IPS-20b (cell line): ENCODE data around the gene TMEM128.
"Not testable (repeated sequence)": the region's sequence is repeated elsewhere in the genome, so short reads cannot be mapped to it uniquely, and the experiment has no call there.

ENCODE experiments used
- H3K27ac ChIP-seq: one replicate; pipeline ENCODE4 v1.5.1; 2013; ENCODE audit warnings: low read length
- H3K27me3 ChIP-seq: 2 replicates; pipeline ENCODE4 v1.6.1; 2013; ENCODE audit warnings: mild to moderate bottlenecking, low read length, inconsistent platforms; ENCODE audit not compliant: insufficient read depth
- H3K36me3 ChIP-seq: 2 replicates; pipeline ENCODE4 v1.6.1; 2013; ENCODE audit warnings: low read depth, mild to moderate bottlenecking, inconsistent platforms, low read length, moderate library complexity; ENCODE audit not compliant: insufficient read depth
- H3K4me1 ChIP-seq: 2 replicates; pipeline ENCODE4 v1.6.1; 2013; ENCODE audit warnings: mild to moderate bottlenecking, control low read depth, inconsistent platforms, low read length, moderate library complexity; ENCODE audit not compliant: insufficient read depth
- H3K4me3 ChIP-seq: 2 replicates; pipeline ENCODE4 v1.5.1; 2013; ENCODE audit warnings: mild to moderate bottlenecking, low read length, inconsistent platforms
- H3K9ac ChIP-seq: 2 replicates; pipeline ENCODE4 v1.6.1; 2013; ENCODE audit warnings: low read depth, mild to moderate bottlenecking, inconsistent platforms, low read length, moderate library complexity
- H3K9me3 ChIP-seq: 2 replicates; pipeline ENCODE4 v1.6.1; 2013; ENCODE audit warnings: mild to moderate bottlenecking, low read depth, low read length, inconsistent platforms; ENCODE audit not compliant: insufficient read depth

Gene TMEM128

DNA sequence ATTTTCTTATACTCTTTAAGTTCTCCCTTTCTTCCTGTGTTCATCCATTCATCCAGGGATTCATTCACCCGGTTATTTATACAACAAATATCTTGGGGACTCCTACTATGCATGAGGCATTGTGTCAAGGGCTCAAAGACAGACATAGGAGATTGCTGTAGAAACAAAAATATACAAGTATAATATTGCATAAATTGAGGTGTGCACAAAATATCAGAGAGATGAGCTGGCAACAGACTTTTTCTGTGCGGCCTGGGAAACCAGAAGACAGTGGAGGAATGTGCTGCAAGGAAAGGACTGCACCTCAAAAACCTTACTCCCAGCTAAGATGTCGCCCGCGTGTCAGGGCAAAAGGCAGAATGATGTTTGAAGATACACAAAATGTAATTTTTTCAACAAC lies 30.9 kb downstream of the TMEM128 start:
- no peaks in the 10 kb centered on the region for H3K9me3 ChIP-seq
- peaks cover 4% of the 10 kb centered on the region; the same call in 1 of the 2 replicates for H3K4me1 ChIP-seq
- no peaks in the 10 kb centered on the region for H3K36me3 ChIP-seq
- no peak overlapping the region for H3K4me3 ChIP-seq
- peaks cover 8% of the 10 kb centered on the region for H3K27me3 ChIP-seq
- H3K9ac ChIP-seq = no peak overlapping the region
- H3K27ac ChIP-seq = no peak overlapping the region

DNA sequence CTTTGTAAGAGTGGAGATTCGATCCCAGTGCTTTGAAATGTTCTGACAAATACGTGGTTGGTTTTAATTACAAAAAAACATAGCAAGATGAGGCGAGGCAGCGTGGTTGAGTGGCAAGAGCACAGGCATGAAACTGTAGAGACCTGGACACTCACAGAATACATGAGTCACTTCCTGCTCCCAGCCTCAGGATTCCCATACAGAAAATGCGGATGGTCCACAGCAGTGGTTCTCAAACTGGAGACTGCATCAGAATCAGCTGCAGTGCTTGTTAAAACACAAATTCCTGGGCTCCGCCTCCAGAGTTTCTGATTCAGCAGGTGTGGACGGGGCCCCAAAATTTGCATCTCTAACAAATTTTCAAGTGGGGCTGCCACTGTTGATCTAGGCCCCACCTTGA lies 31.4 kb downstream of the TMEM128 start:
- no peaks in the 10 kb centered on the region for H3K36me3 ChIP-seq
- peaks cover 4% of the 10 kb centered on the region; the same call in 1 of the 2 replicates for H3K4me1 ChIP-seq
- no peaks in the 10 kb centered on the region for H3K9me3 ChIP-seq
- no peak overlapping the region for H3K4me3 ChIP-seq
- peaks cover 3% of the 10 kb centered on the region for H3K27me3 ChIP-seq
- no peak overlapping the region for H3K27ac ChIP-seq
- no peak overlapping the region for H3K9ac ChIP-seq

DNA sequence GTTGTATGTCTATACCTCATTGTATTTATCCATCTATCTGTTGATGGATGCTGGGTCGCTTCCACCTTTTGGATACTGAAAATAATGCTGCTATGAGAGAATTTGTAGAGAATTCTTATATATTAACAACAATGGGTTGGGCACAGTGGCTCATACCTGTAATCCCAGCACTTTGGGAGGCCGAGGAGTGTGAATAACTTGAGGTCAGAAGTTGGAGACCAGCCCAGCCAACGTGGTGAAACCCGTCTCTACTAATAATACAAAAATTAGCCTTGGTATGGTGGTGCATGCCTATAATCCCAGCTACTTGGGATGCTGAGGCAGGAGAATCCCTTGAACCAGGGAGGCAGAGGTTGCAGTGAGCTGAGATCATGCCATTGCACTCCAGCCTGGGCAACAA lies 34.3 kb downstream of the TMEM128 start:
- not testable (repeated sequence) for H3K4me3 ChIP-seq, H3K36me3 ChIP-seq, H3K9ac ChIP-seq, H3K4me1 ChIP-seq, H3K27me3 ChIP-seq, H3K9me3 ChIP-seq, H3K27ac ChIP-seq

DNA sequence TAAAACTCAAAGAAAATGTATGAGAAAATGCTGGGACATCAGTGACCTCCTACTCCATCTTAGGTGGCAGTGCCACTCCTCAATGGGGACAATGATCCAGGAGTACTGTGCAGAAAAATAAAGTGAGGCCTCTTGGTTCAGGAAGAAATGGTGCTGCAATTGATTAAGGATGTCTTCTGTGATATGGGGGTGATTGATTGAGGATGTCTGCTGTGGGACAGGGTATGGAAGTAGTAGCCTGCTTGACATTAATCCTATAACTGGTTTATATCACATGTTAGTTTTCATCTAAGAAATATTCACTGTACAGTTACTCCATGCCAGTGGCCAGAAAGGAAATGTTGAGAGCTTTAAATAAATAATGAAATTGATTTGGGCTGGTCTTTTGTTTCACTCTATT lies 41.8 kb downstream of the TMEM128 start:
- Histone ChIP-seq H3K4me3 (no peak overlapping the region), H3K36me3 (no peaks in the 10 kb centered on the region), H3K27me3 (no peaks in the 10 kb centered on the region), H3K27ac (no peak overlapping the region), H3K9me3 (no peaks in the 10 kb centered on the region), H3K9ac (no peak overlapping the region), H3K4me1 (peaks cover 8% of the 10 kb centered on the region)

DNA sequence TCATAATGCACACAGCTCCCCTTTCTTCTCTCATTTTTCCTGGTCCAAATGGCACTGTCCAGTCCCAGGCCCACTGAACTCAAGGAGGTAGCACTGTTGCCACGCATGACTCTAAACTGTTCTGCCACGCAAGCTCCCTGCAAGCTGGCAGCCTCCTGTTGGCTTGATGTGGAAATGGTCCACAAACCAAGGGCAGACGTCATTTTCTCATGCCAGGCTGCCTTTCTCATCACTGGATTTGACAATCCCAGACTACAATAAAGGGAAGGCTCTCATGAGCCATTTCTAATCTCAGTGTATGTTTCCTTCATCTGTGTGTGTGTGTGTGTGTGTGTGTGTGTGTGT lies 43.6 kb downstream of the TMEM128 start:
- H3K27me3 ChIP-seq = no peaks in the 10 kb centered on the region
- H3K36me3 ChIP-seq = no peaks in the 10 kb centered on the region
- H3K27ac ChIP-seq = no peak overlapping the region
- H3K9me3 ChIP-seq = no peaks in the 10 kb centered on the region
- no peak overlapping the region for H3K4me3 ChIP-seq
- peaks cover 8% of the 10 kb centered on the region for H3K4me1 ChIP-seq
- H3K9ac ChIP-seq = no peak overlapping the region

DNA sequence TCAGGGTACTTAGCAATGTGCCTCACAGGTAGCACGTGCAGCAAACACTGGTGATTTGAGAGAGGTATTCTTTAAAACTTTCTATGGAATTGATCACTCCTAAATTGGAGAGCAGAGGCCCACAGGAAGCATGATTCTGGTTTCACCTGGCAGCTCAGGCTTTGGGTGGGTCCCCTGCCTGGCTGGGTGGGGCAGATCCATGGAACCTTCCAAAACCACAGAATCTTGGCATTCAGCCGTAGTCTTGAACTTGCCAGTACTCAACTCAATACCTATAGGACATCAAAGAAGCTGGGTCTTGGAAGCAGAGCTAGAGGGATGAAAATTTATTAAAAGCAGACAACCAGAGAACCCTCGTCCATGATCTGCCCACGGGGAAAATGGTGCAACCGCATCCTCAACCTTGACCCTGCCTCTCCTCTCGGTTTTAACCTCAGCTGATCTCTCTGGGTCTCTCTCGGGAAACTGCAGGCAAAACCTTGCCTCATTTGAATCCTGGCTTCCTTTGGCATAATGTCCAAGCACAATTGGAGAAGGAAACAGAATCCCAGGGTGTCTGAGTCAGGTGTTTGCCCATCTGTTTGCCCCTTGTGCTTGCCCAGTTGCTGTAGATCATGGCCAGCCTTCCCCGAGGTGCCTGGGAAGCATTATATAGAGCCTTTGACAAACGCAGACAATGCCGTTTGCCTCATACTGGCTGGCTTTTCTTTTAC lies 44.2 kb downstream of the TMEM128 start:
- H3K9me3 ChIP-seq = no peaks in the 10 kb centered on the region
- no peak overlapping the region for H3K27ac ChIP-seq
- H3K4me1 ChIP-seq = peaks cover 8% of the 10 kb centered on the region
- H3K27me3 ChIP-seq = no peaks in the 10 kb centered on the region
- no peak overlapping the region for H3K4me3 ChIP-seq
- no peak overlapping the region for H3K9ac ChIP-seq
- no peaks in the 10 kb centered on the region for H3K36me3 ChIP-seq

DNA sequence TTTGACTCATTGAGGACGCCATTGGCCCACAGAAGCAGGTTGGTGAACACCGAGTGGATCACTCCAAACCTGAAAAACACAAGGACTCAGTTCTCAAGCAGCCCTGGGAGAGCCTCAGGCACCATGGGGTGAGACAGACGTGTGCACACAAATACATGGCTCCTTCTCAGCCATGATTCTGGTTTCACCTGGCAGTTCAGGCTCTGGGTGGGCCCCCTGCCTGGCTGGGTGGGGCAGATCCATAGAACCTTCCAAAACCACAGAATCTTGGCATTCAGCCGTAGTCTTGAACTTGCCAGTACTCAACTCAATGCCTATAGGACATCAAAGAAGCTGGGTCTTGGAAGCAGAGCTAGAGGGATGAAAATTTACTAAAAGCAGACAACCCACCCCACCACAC lies 45.5 kb downstream of the TMEM128 start:
- no peaks in the 10 kb centered on the region for H3K27me3 ChIP-seq
- H3K27ac ChIP-seq = no peak overlapping the region
- no peak overlapping the region for H3K9ac ChIP-seq
- no peaks in the 10 kb centered on the region for H3K9me3 ChIP-seq
- peaks cover 6% of the 10 kb centered on the region; the same call in 1 of the 2 replicates for H3K4me1 ChIP-seq
- H3K4me3 ChIP-seq = no peak overlapping the region
- H3K36me3 ChIP-seq = no peaks in the 10 kb centered on the region

DNA sequence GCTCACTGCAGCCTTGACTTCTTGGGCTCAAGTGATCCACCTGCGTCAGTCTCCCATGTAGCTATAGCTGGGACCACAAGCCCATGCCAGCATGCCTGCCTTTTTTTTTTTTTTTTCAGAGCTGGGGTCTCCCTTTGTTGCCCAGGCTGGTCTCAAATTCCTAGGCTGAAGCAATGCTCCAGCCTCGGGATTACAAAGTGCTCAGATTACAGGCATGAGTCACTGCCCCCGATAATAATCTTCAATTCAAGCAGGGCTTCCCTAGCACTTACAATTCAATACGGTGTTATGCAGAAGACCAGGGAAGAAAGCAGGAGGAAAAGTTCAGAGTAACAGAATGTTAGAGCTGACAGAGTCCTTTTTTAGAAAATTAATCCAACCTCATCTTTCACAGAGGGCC lies 47.4 kb downstream of the TMEM128 start:
- no peak overlapping the region for H3K9ac ChIP-seq
- no peaks in the 10 kb centered on the region for H3K9me3 ChIP-seq
- H3K27ac ChIP-seq = no peak overlapping the region
- H3K4me1 ChIP-seq = peaks cover 3% of the 10 kb centered on the region; the same call in 1 of the 2 replicates
- H3K27me3 ChIP-seq = no peaks in the 10 kb centered on the region
- H3K36me3 ChIP-seq = no peaks in the 10 kb centered on the region
- H3K4me3 ChIP-seq = no peak overlapping the region

DNA sequence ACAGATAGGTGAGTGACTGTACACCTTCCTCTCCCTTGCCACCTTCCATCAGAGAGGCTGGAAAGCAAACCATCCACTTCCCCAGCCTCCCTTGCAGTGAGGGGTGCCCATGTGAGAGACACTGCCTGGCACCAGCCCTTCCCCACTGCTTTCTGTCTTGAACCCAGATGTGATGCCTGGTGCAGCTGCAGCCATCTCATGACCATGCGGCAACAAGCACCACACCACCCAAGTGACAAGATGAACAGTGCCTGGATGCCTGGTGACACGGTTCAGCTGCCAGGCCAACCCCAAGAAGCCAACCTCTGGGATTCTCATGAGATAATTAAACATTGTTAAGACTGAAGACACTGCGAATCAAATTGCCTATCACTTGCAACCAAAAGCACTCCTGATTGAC lies 52.7 kb downstream of the TMEM128 start:
- Histone ChIP-seq H3K9ac (no peak overlapping the region), H3K27ac (no peak overlapping the region), H3K36me3 (no peaks in the 10 kb centered on the region), H3K4me1 (no peaks in the 10 kb centered on the region), H3K9me3 (no peaks in the 10 kb centered on the region), H3K4me3 (no peak overlapping the region), H3K27me3 (no peaks in the 10 kb centered on the region)

DNA sequence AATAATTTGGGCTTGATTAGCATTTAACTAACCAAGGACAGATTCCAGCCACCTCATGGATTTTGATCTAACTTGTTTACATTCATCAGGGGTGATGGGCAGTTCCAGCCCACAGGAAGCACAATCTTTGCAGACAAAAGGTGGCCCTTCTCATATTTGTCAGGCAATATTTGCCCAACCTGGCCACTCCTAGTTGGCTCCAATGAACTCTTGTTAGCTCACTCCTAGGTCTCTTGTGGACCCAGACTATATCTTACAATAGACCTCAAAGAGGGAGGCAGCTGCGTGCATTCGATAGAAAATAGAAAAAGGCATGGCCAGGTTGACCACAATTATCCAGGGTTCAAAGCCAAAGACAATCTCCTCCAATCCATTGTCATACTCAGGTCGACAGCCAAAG lies 59.5 kb downstream of the TMEM128 start:
- not testable (repeated sequence) for H3K36me3 ChIP-seq, H3K4me1 ChIP-seq, H3K27me3 ChIP-seq, H3K27ac ChIP-seq, H3K4me3 ChIP-seq, H3K9me3 ChIP-seq, H3K9ac ChIP-seq
